ENCODE data around the gene RPP40. TPM values are rescaled to one million over a fixed set of nuclear protein-coding genes. Genes with fewer than 3 reads are reported as not detected.

RPP40 gene
- total and polyA plus RNA-seq, 2 of the 13 experiments (the other 11 are each of a cell fraction or from before 2014, with no cell fraction given) = 18.0 to 41.2 TPM

DNA sequence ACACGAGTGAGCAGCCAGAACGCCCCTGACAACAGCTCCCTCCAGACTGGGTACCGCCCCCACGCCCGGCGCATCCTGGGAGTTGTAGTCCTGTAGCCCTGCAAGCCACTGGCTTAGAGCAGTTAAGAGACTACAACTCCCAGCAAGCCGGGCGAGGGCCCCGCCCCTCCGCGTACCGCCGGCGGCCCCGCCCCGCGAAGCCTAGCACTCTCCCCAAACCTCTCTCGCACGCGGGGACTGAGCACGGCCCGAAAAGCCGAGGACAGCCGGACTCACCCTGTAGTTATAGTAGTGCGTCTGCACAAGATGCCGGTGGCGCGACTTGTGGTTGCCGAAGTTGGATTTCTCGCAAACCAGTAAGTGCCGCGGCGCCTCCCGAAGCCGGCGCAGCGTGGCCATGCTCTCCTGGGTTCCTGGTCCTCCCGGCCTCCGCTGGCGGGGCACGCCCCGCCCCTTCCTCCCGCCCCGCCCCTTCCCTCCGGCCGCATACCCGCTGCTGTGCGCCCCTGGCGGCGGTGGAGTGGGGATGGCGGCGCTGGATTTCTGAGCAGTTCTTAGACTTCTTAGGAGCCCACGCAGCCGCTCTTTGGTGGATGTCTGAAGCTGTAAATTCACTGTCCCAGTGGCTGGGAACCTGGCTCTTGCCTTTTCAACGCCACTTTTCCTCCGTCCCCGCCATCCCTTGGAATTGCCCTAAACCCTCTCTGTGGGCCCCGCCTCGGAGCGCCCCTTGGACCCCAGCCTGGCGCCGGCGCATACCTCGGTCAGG lies at the start of gene RPP40 (continued):
- peak; percentile 70 for TF ChIP-seq TFE3 (CRISPR knock-in tag; IDR thresholded peaks at IDR 0.05)
- peak; percentile 99 for TF ChIP-seq NFATC3 (CRISPR knock-in tag; IDR thresholded peaks at IDR 0.05)
- peak; percentile 74 for TF ChIP-seq ZNF781 (CRISPR knock-in tag; IDR thresholded peaks at IDR 0.05; ENCODE audit: borderline replicate concordance, not compliant biosample characterization)
- TF ChIP-seq NCOA2 (CRISPR knock-in tag; IDR thresholded peaks at IDR 0.05) = 0 out of 2 replicates have a peak, but pooled peaks have one; percentile 12
- TF ChIP-seq HNRNPL (IDR thresholded peaks at IDR 0.05; ENCODE audit: low read depth, low read length) = no peak; the same call in 1 of the 2 replicates
- peak; percentile 81; the same call in 1 of the 2 replicates for TF ChIP-seq ZNF264 (CRISPR knock-in tag; IDR thresholded peaks at IDR 0.05)
- TF ChIP-seq MED1 (CRISPR knock-in tag; IDR thresholded peaks at IDR 0.05) = peak; percentile 52; the same call in 1 of the 2 replicates
- peak; percentile 68; the same call in 1 of the 2 replicates for TF ChIP-seq HOXD1 (CRISPR knock-in tag; IDR thresholded peaks at IDR 0.05)
- no peak for TF ChIP-seq CEBPZ (IDR thresholded peaks at IDR 0.05; ENCODE audit: low read length)
- no peak for TF ChIP-seq ZNF10 (CRISPR knock-in tag; IDR thresholded peaks at IDR 0.05; ENCODE audit: borderline replicate concordance, low read depth)
- no peak for TF ChIP-seq CBX2 (IDR thresholded peaks at IDR 0.05; ENCODE audit: low read depth, low read length)
- no peak for TF ChIP-seq CBX2 (CRISPR knock-in tag; IDR thresholded peaks at IDR 0.05; ENCODE audit: low read depth)
- TF ChIP-seq ZNF83 (CRISPR knock-in tag; IDR thresholded peaks at IDR 0.05; ENCODE audit: borderline replicate concordance) = 0 out of 2 replicates have a peak, but pooled peaks have one; percentile 75
- TF ChIP-seq ZKSCAN8 (CRISPR knock-in tag; IDR thresholded peaks at IDR 0.05; ENCODE audit: borderline replicate concordance) = peak; percentile 22; the same call in 1 of the 2 replicates
- TF ChIP-seq, protein P1, sequence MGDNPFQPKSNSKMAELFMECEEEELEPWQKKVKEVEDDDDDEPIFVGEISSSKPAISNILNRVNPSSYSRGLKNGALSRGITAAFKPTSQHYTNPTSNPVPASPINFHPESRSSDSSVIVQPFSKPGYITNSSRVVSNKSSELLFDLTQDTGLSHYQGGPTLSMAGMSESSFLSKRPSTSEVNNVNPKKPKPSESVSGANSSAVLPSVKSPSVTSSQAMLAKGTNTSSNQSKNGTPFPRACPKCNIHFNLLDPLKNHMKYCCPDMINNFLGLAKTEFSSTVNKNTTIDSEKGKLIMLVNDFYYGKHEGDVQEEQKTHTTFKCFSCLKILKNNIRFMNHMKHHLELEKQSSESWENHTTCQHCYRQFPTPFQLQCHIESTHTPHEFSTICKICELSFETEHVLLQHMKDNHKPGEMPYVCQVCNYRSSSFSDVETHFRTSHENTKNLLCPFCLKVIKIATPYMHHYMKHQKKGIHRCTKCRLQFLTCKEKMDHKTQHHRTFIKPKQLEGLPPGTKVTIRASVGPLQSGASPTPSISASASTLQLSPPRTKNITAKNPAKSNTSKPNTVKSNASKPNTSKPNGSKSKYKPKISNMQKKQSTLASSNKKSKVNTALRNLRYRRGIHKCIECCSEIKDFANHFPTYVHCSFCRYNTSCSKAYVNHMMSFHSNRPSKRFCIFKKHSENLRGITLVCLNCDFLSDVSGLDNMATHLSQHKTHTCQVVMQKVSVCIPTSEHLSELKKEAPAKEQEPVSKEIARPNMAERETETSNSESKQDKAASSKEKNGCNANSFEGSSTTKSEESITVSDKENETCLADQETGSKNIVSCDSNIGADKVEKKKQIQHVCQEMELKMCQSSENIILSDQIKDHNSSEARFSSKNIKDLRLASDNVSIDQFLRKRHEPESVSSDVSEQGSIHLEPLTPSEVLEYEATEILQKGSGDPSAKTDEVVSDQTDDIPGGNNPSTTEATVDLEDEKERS (CRISPR knock-in tag; IDR thresholded peaks at IDR 0.05) = peak; percentile 49; the same call in 1 of the 2 replicates
- no peak for TF ChIP-seq ZNF253 (CRISPR knock-in tag; IDR thresholded peaks at IDR 0.05; ENCODE audit: borderline replicate concordance)
- no peak; the same call in 1 of the 2 replicates for TF ChIP-seq TOE1 (CRISPR knock-in tag; IDR thresholded peaks at IDR 0.05)
- no peak for TF ChIP-seq HNRNPUL1 (IDR thresholded peaks at IDR 0.05; ENCODE audit: low read depth, low read length)
- no peak for TF ChIP-seq ZFP1 (CRISPR knock-in tag; IDR thresholded peaks at IDR 0.05)
- peak; percentile 64; the same call in 1 of the 2 replicates for TF ChIP-seq SAFB2 (CRISPR knock-in tag; IDR thresholded peaks at IDR 0.05; ENCODE audit: borderline replicate concordance, low read depth)
